GM12878 (cell line): Measurements from ENCODE around the gene NPLOC4. TPM values are rescaled to one million over a fixed set of nuclear protein-coding genes. Genes with fewer than 3 reads are reported as not detected.
A peak's percentile ranks its signal among the peaks of the same experiment; 100 is the strongest.

Experiments used
- ATAC-seq: fragments of 200-7000 bp; cut with Tn5 transposase; 3 replicates; pipeline ENCODE4 v1.9.1; 2020; ENCODE audit warnings: mild to moderate bottlenecking, moderate library complexity
- BruUV-seq: library from RNA; stranded (reverse); fragments of 400-500 nt; replicated peaks from 2 replicates; lab custom pipeline; 2021; lab: Mats Ljungman, UMichigan
- CTCF ChIA-PET: fragments of 300-600 bp; sonication (Branson Sonifier 250); formaldehyde crosslinking; extraction: SDS; loops from one replicate; lab custom pipeline; 2021; ENCODE audit warnings: inconsistent platforms; lab: Yijun Ruan, JAX
- POLR2A ChIA-PET: fragments of 350-600 bp; formaldehyde crosslinking; extraction: SDS; loops from one replicate; lab custom pipeline; 2021; ENCODE audit warnings: inconsistent platforms; lab: Charles Lee
- RAD21 ChIA-PET: fragments of 300-600 bp; sonication (Branson Sonifier 250); formaldehyde crosslinking; loops from one replicate; lab custom pipeline; 2023; ENCODE audit warnings: antibody characterized with exemption; ENCODE audit not compliant: unreplicated experiment; lab: Charles Lee
- SMC1A ChIA-PET: fragments of 300-600 bp; sonication (Branson Sonifier 250); formaldehyde crosslinking; loops from one replicate; lab custom pipeline; 2023; ENCODE audit not compliant: unreplicated experiment, uncharacterized antibody; lab: Charles Lee
- DNase-seq: peaks from one replicate; pipeline ENCODE4 v3.0.0-alpha.2; 2011; ENCODE audit warnings: low read depth, low spot score
- FAIRE-seq: peaks from 3 replicates; lab custom pipeline; 2011; peaks lifted over from hg19 to GRCh38; lab: Jason Lieb, UNC
- H2AFZ ChIP-seq: 2 replicates; pipeline ENCODE4 v1.6.0; 2011; ENCODE audit warnings: low read depth, low read length, control low read depth; ENCODE audit not compliant: control insufficient read depth
- H3K27ac ChIP-seq: 2 replicates; pipeline ENCODE4 v1.5.1; 2011; ENCODE audit warnings: control low read depth; ENCODE audit not compliant: control insufficient read depth, insufficient read depth
- H3K27me3 ChIP-seq, 2 experiments: replicated peaks in 1 of 2; 2 replicates each; pipeline versions ENCODE4 v1.6.0 to v1.6.1; 2011; ENCODE audit warnings: low read length in 1 of 2; ENCODE audit not compliant: control insufficient read depth in 2 of 2, insufficient read depth in 2 of 2
- H3K36me3 ChIP-seq, 2 experiments: 2 replicates each; pipeline ENCODE4 v1.5.1; 2011; ENCODE audit warnings: low read length in 1 of 2; ENCODE audit not compliant: control insufficient read depth in 2 of 2, insufficient read depth in 2 of 2
- H3K4me1 ChIP-seq: 2 replicates; pipeline ENCODE4 v1.6.1; 2011; ENCODE audit warnings: mild to moderate bottlenecking, low read length, moderate library complexity, mixed read lengths; ENCODE audit not compliant: control insufficient read depth, insufficient read depth
- H3K4me2 ChIP-seq: 2 replicates; pipeline ENCODE4 v1.6.0; 2011; ENCODE audit warnings: control low read depth; ENCODE audit not compliant: control insufficient read depth, insufficient read depth
- H3K4me3 ChIP-seq: fragments of 200-600 bp; sonication (generic); 2 replicates; pipeline ENCODE4 v1.5.1; 2016
- H3K79me2 ChIP-seq: 2 replicates; pipeline ENCODE4 v1.6.0; 2011; ENCODE audit warnings: low read length; ENCODE audit not compliant: control insufficient read depth, insufficient read depth
- H3K9ac ChIP-seq: 2 replicates; pipeline ENCODE4 v1.8.0; 2011; ENCODE audit warnings: low read length, control low read depth, mixed read lengths; ENCODE audit not compliant: control insufficient read depth, insufficient read depth
- H3K9me3 ChIP-seq: replicated peaks from 3 replicates; pipeline ENCODE4 v1.5.1; 2011; ENCODE audit warnings: mild to moderate bottlenecking, low read length; ENCODE audit not compliant: control insufficient read depth, insufficient read depth
- H4K20me1 ChIP-seq: 2 replicates; pipeline ENCODE4 v1.6.0; 2011; ENCODE audit not compliant: control insufficient read depth, insufficient read depth
- CHD4 ChIP-seq: fragments of 200-600 bp; sonication (generic); IDR thresholded peaks from 2 replicates; pipeline ENCODE4 v1.6.1; 2016; ENCODE audit warnings: mild to moderate bottlenecking
- HCFC1 ChIP-seq: fragments of 150-350 bp; IDR thresholded peaks from 2 replicates; pipeline ENCODE4 v1.6.1; 2014; ENCODE audit warnings: low read length
- POLR2A ChIP-seq: IDR thresholded peaks from 2 replicates; pipeline ENCODE4 v1.6.1; 2011; ENCODE audit warnings: low read depth, mild to moderate bottlenecking, low read length
- SIN3A ChIP-seq: IDR thresholded peaks from 2 replicates; pipeline ENCODE4 v1.6.1; 2012; ENCODE audit warnings: low read depth, low read length, improper control_type of control experiment
- SMAD5 ChIP-seq: IDR thresholded peaks from 2 replicates; pipeline ENCODE4 v1.6.1; 2016; ENCODE audit warnings: antibody characterized with exemption, low read depth
- SMC3 ChIP-seq: IDR thresholded peaks from 2 replicates; pipeline ENCODE4 v1.6.1; 2011; ENCODE audit warnings: low read length, improper control_type of control experiment, borderline replicate concordance
- ZNF592 ChIP-seq: fragments of 450-650 bp; IDR thresholded peaks from 2 replicates; pipeline ENCODE4 v1.6.1; 2017; ENCODE audit warnings: mild to moderate bottlenecking, moderate library complexity
- ZNF622 ChIP-seq: fragments of 450-650 bp; IDR thresholded peaks from 2 replicates; pipeline ENCODE4 v1.6.1; 2017; ENCODE audit warnings: mild to moderate bottlenecking, inconsistent platforms
- WGBS: methylation state at CpG from one replicate; pipeline ENCODE4 v1.1.6; 2016; ENCODE audit warnings: low lambda C conversion rate; ENCODE audit not compliant: insufficient replicate concordance, insufficient coverage; ENCODE audit errors: missing lambda C conversion rate; 5-methylcytosine and 5-hydroxymethylcytosine counted together
- in situ Hi-C: fragments of 300-500 bp; cut with MboI; formaldehyde crosslinking; loops from 9 replicates; pipeline ENCODE4 v1.14.3; 2018; ENCODE audit warnings: mixed read lengths
- intact Hi-C: fragments of 100-400 bp; cut with micrococcal nuclease; formaldehyde crosslinking; loops from one replicate; pipeline ENCODE4 v1.14.2; 2022; ENCODE audit not compliant: unreplicated experiment
- polyA plus RNA-seq, 11 experiments: library from polyadenylated mRNA; depleted of rRNA in 4 of 11; unstranded in 6 of 11; stranded (reverse) in 5 of 11; fragments of >200 nt; fragmentation: Nextera tagmentation in 4 of 11; fragmentation: Illumina TruSeq in 1 of 11; extraction: Ambion mirVana in 4 of 11; extraction: Trizol in 1 of 11; gene quantifications; 1 replicate in 1 of 11; 2 replicates in 10 of 11; pipeline versions ENCODE4 v1.2.1 to v1.2.3, GENCODE V29; 2011 to 2016; ENCODE audit warnings: inconsistent platforms in 2 of 11, missing spikeins in 2 of 11, low read depth in 1 of 11
- total RNA-seq, 4 experiments: library from RNA; depleted of rRNA in 3 of 4; stranded (reverse); fragments of >200 nt in 3 of 4; fragmentation: Illumina TruSeq in 1 of 4; extraction: Trizol in 1 of 4; gene quantifications; 2 replicates each; pipeline versions ENCODE4 v1.2.1 to v1.2.3, GENCODE V29; 2013 to 2021

NPLOC4 gene
- total and polyA plus RNA-seq, 10 of the 15 experiments (the other 5 are each of a cell fraction or from before 2014, with no cell fraction given): 1.5 to 83.7 (median 45.8) TPM

- Histone ChIP-seq H3K27ac (no peak within 1 kb of the TSS), H3K4me3 (no peak within 1 kb of the TSS), H4K20me1 (no peaks in the 10 kb centered on the region), H3K4me2 (no peak within 1 kb of the TSS), H2AFZ (no peak within 1 kb of the TSS), H3K4me1 (no peaks in the 10 kb centered on the region), H3K36me3 (no peaks in the 10 kb centered on the region), H3K9ac (no peak within 1 kb of the TSS), H3K79me2 (no peaks in the 10 kb centered on the region)
- in situ Hi-C loops: no loop called here
- no peak for FAIRE-seq
- no peak for ATAC-seq
- no peak for DNase-seq
- intact Hi-C loops: no loop called here
- WGBS: 46% methylated on average over 12 of the region's 42 CpGs
- POLR2A ChIA-PET: no interaction called here
- TF ChIP-seq POLR2A (0 out of 2 replicates have a peak, but pooled peaks have one; percentile 4), CHD4 (no peak), ZNF592 (no peak), SIN3A (no peak), SMC3 (no peak), HCFC1 (no peak), ZNF622 (no peak), SMAD5 (no peak)
- TF ChIP-seq, all 136 proteins: peak for 1
- no peaks in the 10 kb centered on the region for H3K9me3 ChIP-seq
- RAD21 ChIA-PET: no interaction called here
- CTCF ChIA-PET: no interaction called here
- SMC1A ChIA-PET: no interaction called here
- H3K27me3 ChIP-seq: no peaks in the 10 kb centered on the region
- BruUV-seq: no TSS peak
These were observed 109.1 kb downstream of the NPLOC4 start, which contains the start of gene FSCN2 for GRCh38 chr17:81527591-81528383. Gene FSCN2, plus strand, starts transcription at chr17:81528377. Its CDS starts 155 bp downstream, at chr17:81528532.
